Measurements from ENCODE around the gene MPP1.
A peak's percentile ranks its signal among the peaks of the same experiment; 100 is the strongest.

MPP1 gene

DNA sequence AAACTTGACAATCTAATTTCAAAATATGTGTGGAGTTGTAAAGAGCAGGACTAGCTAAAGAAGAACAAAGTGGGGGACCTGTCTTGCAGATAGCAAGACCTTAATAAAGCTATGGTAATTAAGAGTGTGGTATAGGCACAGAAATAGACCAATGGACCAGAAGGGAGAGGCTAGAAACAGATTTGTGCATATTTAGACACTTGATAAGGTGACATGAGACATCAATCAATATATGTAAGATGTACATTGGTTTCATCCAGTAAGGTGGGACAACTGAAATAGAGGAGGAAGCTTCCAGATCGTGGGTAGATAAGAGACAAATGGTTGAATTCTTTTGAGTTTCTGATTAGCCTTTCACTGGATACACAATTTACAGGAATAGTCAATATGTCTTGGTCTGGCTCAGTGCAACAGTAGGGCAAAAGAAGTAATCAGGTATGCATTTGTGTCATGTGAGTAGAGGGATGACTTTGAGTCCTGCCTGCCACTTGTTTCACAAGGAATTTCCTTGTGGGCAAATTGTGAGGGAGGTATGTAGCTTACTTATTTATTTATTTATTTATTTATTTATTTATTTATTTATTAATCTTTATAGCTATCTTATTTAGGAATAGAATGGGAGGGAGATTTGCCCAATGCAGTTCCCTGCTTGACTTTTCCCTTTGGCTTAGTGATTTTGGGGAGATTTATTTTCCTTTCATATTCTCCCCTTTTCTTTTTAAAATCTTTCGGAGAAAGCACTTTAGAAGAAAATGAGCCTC lies 7.2 kb upstream of the MPP1 start:
- no peak for DNase-seq

DNA sequence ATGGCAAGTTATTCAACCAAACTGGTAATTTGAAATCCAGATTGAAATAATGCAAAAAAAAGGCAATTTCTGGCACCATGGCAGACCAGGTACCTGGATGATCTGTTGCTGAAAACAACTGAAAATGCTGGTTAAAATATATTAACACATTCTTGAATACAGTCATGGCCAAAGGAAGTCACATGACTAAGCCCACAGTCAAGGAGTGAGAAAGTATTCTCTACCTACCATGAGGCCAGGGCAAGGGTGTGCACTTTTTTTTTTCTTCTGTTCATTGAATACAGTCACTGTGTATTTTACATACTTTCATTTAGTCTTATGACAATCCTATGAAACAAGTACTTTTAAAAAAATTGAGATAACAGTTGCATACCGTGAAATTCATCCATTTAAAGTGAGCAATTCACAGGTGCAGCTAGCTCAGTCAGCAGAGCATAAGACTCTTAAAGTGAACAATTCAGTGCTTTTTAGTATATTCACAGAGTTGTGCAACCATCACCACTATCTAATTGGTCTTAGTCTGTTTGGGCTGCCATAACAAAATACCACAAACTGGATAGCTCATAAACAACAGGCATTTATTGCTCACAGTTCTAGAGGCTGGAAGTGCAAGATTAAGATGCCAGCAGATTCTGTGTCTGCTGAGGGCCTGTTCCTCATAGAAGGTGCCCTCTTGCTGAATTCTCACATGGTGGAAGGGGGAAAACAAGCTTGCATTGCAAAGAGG lies 4.8 kb upstream of the MPP1 start:
- peak; percentile 26 for DNase-seq

DNA sequence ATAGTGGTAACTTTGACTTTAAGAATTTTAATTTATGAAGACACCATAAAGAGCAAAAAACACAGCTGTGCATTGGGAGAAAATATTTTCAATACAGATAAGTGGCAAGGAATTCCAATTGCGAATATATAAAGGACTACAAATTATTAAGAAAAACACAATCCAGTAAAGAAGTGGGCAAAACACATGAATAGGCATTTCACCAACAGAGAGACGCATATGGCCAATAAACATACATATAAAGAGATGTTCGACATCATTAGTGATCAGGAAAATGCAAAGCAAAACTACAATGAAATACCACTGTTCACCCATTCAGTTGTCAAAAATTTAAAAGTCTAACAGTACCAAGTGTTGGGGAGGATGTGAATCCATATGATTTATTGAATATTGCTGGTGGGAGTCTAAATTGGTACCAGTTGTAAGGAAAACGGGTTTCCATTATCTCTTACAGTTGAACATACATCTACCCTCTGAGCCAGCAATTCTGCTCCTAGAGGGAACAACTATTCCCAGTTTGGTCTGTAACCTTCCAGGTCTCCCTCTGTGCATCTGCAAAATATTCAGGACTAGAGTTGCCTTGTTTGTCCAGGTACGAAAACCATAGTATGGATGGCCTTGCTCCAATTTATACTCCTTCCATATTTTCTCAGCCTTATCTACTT lies 1.7 kb upstream of the MPP1 start:
- no peak for DNase-seq

DNA sequence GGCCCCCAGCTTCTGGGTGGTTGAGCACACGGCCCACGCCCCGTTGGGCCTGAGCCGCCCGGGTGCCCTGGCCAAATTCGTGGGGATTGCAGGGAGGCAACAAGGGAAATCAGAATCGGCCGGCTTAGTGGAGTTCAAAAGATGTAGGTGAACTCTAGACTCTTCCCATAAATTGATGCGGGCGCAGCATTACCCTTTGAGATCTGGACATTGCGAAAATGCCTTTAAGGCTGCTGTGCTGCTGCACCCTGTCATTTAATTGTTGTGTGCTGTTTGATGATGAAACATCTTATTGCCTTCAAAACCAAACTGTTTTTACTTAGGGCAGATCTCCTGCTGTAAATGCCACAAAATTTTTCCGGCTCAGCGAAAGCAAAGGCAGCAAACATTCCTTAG lies 409 bp upstream of the MPP1 start:
- no peak for DNase-seq

DNA sequence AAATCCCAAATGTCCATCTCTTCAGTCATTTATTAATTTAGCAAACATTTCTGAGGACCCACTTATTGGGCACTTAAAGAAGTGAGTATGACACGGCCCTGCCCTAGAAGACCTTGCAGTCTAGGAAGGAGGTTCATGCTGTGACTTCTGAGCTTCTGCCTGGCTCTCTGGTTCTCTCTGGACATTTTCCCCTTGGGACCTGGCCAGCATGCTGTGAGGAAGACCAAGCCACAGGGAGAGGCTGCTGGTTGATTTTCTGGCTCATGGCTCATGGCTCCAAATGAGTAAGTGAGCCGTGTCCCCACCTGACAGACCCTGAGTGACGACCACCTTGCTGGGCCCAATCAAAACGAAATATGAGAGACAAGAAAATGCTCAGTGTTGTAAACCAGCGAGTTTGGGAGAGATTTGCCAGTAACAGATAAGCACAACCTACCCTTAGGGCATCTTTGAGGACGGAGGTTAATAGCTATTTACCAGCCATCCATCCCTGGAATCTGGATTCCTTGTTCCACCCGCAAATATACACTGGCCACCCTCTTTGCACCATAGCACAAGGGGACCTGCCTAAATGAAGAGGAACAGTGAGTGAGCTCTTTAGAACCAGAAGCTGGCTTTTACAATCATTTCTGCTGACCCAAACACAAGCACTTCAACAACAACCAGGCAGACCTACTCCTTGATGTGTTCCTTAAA lies 876 bp downstream of the MPP1 start:
- no peak for DNase-seq

DNA sequence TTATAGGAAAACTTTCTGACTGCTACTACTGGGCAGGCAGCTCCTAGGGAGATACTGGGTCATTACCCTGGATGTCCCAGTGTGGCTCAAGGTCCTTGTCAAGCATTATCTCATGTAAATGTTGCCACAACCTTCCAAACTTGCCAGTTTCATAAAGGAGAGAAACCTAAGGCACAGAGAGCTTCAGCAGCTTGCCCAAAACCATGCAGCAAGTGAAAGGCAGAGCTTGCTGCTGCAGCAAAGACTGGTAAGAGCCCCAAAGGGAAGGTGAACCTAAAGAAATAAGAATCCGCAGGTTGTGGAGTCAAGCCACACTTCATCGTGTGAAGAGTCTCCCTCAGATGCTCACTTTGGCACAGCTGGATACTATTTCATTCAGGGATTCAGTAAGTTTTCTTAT lies 2.3 kb downstream of the MPP1 start:
- DNase-seq, result no peak

DNA sequence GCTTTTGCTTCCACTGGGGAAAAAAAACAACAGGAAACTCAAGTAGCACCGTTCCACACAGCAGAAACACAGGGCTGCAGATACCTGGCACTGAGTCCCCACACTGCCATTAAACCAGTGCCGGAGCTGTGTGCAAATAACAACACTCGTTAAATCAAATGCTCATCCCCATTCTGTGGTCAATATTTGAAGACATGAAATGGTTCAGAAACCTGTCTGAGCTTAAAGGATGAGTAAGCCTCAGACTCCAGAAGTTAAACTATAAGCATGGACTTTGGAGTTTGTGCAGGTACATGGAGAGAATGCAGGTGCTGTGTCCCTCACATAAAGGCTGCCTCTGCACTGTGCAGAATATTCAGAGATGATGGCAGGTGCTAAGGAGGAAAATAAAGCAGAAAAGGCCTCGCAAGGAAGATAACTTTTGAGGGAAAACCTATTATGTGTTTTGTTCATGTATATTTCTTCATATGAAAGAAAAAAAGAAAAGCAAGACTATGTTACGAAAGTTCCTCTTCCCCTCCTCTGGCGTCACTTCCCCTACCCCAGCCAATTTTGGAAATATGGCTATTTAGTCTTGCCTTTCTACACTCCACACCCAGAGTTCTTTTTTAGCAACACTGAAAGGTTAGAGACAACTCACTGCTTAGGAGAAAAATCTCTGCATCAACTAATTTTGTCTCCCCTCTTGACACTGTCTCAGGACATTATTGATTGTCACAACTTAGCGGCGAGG lies 4.6 kb downstream of the MPP1 start:
- DNase-seq, result no peak

DNA sequence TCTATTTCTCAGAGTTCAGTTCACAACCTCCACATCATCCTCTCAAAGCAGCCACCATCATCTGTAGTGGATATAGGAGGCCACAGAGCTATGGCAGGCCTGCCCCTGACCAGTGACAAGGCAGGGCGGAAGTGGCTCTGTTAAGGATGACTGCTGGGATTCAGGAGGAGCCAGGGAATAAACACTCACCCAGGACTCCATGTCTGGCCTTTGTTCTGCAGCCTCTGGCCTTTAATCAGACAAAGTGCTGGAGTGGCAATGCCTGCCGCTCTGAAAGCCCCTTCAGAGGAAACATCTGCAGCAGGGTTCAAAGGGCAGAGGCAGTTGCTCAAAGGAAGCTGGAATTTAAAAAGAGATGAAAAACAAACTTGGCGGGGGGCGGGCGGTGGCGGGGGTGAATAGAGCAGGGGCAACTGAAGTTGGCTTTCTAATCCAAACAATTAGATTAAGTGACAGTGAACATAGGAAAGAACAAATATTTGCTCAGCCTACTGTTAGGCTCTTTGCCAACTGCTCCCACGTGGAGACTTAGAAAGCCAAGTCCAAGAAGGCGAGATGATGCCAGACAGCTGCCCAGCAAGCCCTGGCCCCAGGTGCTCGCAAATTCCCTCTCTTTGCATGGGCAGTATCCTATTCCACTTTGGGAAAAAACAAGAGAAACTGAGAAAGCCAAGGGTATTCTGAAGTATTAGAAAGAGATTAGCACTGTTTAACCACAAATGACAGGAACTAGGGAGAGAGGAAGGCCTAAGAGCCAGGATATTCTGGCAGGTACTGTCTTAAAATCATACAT lies 5.5 kb downstream of the MPP1 start:
- peak; percentile 53 for DNase-seq

DNA sequence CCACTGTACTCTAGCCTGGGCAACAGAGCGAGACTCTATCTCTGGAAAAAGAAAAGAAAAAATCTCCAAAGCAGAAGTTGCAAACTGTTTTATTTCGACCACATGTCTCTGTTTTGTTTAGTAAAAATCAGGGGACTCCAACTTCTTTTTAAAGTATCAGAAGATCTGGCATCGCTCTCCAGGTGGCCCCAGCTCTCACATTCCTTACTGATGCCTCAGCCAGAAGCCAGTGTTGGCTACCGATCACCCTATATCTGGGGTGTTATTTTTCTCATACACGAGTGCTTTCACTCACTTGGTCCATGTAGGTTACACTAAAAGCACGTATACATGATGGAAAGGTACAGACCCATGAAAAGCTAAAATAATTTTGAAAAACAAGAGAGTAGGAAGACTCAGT lies 8.3 kb downstream of the MPP1 start:
- DNase-seq, result no peak

DNA sequence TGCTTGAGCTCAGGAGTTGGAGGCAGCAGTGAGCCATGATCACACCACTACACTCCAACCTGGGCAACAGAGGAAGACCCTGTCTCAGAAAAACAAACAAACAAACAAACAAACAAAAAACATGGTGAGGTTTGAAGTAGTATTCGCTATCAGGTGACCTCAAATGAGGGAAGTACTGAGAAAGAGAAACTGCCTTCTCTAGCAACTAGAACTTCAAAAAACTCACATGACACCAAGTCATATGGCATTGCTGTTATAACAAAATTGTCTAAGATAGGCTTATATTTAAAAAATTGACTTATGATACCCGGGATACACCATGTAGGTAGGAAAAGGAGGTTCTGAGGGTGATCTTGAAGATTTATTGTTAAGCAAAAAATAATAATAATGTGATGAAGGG lies 10.3 kb downstream of the MPP1 start:
- no peak for DNase-seq

DNA sequence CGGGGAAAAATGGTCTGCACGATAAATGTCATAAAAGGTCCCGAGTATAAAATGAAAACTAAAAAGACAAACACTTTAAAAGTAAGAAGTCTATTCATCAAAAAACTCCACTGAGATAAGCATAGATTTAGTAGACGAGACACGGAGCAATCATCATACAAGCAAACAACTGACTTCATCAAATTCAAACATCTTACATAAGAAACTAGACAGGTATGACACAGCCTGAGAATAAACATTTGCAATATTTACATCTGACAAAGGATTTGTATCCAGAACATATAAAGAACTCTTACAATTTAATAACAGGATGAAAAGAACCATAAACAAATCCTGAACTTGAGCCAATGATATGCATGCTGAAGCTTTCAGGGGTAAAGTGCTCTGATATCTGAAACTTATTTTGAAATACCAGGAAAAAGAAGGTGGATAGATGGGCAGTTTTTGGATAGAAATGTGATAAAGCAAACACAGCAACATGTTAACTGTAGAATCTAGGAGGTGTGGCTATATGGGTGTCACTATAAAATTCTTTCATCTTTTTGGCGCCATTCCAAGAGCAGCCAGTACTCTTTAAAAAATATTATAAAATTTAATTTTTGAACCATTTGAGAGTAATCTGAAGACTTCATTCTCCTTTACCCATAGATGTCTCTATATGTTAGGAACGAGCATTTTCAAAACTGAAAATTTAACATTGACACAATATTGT lies 12.0 kb downstream of the MPP1 start:
- DNase-seq, result peak; percentile 53

DNA sequence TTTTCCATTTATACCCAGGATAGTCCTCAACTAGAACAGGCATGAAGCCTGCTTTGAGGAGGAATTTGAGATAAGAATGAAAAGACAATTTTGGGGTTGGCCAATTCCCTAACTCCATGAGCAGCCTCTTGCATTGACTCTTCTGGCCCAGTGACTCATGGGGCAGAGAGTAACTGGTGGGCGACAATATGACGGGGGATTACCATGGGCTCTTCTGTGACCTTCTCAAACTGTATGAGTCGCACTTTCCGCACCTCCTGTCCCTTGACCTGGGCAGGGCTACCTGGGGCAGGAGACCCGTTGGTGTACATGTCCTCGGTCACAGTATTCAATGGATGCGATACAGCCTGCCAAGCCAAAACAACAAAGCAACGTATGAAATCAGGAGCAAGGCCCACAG lies 13.3 kb downstream of the MPP1 start:
- DNase-seq, result no peak

DNA sequence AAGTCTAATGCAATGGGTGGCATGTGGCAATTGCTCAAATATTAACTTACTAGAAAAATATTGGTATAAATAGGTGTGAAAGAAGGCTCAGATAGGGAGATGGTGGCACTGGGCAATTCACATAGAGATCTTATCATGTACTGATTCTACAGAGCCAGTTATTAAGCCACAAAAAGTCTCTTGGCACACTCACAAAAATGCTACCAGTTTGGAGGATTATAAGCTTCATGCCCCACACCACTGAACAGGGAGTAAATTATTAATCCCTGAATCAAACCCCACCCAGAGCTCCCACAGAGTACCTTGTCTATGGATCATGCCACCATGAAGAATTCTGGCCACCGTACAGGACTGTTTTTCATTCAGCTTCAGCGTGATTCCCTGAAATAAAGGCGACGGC lies 13.8 kb downstream of the MPP1 start:
- DNase-seq, result no peak

DNA sequence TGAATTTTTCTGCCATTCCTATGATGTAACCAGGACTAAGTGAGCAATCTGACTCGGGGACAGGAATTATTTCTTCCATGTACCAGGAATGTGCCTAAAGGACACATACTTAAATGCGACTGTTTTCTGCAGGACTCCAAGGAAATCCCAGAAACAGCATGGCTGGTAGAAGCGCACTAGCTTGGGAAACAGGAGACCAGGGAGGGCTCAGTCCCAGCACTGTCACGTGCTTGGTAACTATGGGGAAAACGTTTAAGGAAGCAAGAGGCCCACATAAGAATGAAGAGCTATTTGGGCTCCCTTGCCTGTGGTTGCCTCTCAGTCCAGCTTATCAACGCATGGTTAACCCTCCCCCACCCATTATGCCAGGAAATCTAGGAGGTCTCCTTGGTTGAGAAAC lies 19.6 kb downstream of the MPP1 start:
- DNase-seq, result no peak

DNA sequence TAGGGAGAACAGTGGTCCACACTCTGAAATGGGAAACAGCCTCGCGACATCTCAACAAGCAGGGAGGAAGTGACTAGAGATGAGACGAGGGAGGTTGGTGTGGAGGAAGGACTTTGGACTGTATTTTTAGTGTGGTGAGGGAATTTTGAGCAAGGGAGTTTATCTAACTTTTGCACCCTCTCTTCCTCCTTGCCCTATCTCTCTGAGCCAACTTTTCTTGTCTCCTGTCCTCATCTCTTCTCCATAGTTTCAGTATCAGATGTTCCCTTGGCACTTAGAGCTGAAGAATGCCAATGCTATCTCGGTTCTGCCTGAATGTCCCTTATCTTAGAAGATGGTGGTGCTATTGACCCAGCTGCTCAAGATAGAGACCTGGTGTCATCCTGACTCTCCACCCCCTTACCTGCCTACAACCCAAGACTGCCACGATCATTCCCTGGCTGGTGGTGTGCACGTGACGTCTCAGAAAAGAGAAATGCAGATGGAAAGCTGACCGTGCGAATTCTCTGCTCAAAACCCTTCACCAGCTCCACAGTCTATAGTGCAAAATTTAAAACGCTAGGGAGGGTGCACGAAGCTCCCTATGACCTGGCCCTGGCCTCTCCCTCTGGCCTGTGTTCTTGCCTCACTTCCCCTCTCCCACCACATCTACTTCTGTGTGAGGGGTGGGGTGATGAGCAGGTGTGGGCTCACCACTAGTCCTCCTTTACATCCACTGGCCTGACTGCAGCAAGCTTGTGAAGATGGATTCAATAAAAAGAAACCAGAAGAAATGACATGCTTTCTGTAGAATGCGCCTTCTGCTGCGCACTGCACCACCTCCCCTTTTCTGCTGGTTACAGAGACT lies 20.9 kb downstream of the MPP1 start:
- DNase-seq, result peak; percentile 88

DNA sequence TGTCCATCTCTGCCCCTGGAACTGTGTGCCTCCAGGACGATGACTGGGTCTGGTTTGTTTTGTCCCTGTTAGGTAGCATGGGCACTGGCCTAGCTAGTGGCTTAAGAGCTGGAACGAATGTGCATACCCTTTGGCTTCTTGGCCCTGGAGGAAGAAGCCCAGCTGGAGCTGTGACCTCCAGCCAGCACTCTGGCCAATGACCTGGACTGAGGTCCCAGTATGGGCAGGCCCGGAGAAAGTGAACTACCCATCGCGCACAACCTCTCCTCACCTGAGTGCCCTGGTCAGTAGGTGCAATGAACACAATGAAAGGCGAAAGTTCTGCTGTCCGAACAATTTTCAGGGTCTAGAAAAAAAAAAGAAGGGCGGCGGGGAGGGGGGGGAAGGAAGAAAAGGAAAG lies 24.3 kb downstream of the MPP1 start:
- DNase-seq, result no peak

DNA sequence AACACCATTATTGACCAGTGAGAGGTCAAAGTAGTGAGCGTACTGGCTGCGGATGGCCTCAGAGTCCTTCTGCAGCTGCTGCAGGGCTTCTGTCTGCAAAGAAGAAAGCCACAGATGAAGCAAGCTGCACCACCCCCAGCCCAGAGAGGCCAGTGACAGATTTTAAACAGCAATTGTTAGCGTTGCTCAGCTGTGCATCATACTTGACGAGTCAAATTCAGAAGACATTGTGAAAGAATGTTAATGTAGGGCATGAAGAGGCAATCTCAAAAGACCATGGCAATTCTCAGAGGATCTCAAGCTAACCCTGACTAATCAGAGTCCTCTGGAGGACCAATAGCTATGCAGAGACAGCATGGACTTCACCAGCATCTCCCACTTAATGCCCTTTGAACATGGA lies 26.0 kb downstream of the MPP1 start:
- no peak for DNase-seq

DNA sequence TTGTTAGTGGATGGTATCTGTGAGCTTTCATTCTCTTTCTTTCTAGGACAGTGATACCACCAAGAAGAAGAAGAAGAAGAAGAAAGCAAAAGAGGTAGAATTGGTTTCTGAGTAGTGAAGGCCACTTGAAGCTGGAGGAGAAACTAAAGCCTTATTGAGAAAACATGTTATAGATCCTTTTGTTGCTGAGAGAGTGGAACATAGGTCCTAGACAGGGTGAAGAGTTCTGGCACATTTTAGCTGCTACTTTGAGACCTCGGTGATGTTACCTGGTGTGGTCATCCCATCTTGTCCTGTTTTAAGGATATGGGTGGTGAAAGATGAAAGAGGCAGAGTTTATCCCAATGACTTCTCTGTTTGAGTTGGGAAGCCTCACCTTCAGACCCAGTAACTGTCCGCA lies 28.5 kb downstream of the MPP1 start:
- no peak for DNase-seq

DNA sequence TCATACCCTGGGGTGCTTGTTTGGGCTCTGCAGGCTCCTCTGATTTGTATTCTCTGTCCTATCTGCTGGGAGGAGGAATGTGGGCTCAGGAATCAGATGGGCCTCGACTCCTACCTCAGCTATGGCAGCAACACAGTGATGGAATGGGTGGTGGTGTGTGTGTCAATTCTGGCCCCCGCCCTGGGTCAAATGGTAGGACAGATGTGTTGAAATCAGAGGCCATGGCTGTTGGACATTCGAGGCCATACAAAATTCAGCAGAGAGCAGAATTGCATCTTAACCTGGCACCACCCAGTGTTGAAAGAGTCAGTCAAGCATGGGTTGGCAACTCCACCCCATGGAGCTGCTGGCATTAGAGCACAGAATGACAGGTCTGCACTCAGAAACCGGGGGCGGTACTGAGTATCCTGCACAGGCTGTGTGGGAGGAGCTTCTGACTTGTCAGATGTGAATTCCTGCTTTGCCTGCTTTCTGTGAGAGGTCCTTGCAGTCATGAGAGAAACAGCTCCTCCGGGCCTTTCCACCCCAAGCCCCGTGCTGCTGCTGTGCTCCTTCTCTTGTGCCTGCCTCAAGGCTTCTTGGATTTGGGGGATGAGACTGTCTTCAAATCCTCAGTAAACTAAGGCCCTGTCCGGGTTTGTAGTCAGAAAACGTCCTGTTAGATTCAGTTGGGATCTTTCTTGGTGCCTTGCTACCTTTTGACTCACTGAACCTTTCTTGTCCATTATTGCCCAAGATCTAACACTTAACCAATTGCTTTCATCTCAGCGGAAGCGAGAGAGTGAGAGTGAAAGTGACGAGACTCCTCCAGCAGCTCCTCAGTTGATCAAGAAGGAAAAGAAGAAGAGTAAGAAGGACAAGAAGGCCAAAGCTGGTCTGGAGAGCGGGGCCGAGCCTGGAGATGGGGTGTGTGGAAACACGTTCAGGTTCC lies 29.6 kb downstream of the MPP1 start:
- peak; percentile 79 for DNase-seq

Measured in hematopoietic multipotent progenitor cell treated with erythropoietin and hydrocortisone succinate and interleukin-3 and kit ligand, for 8 days (in vitro differentiated cells).